NT2/D1 (cell line): Measurements from ENCODE around the gene ADAMTS16.

ENCODE experiments used
- SUZ12 ChIP-seq: IDR thresholded peaks from 2 replicates; pipeline ENCODE4 v1.6.1; 2011; ENCODE audit not compliant: insufficient read length, insufficient read depth; ENCODE audit errors: extremely low read depth
- YY1 ChIP-seq: IDR thresholded peaks from 2 replicates; pipeline ENCODE4 v1.6.1; 2011; ENCODE audit not compliant: insufficient read length, insufficient read depth
- ZNF274 ChIP-seq: IDR thresholded peaks from 2 replicates; pipeline ENCODE4 v1.6.1; 2011; ENCODE audit warnings: mild to moderate bottlenecking, low read depth, low read length

DNA sequence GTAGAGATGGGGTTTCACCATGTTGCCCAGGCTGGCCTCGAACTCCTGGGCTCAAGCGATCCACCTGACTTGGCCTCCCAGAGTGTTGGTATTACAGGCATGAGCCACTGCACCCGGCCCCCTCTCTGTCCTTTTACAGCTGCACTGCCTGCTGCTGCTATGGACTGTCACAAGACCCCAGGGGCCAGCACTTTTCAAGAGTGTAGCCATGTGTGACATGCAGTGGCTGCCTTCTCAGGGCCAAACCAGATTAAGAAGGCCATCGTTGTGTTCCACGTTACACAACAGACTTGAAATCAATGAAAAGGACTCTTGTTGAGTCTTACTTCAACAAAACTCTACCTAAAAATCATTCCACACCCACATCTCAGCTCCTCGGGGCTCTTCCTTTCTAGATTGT is 203.4 kb downstream of the ADAMTS16 start:
- no peak for TF ChIP-seq SUZ12
- no peak for TF ChIP-seq YY1
- no peak for TF ChIP-seq ZNF274
